HG03558 (cell line): Measurements from ENCODE around the gene AP5Z1.
A peak's percentile ranks its signal among the peaks of the same experiment; 100 is the strongest.

Experiments
- ATAC-seq: cut with Tn5 transposase; IDR thresholded peaks from one replicate; pipeline ENCODE4 v1.9.1; 2021; ENCODE audit warnings: moderate number of reproducible peaks; ENCODE audit not compliant: unreplicated experiment; ENCODE audit errors: extremely low read depth

AP5Z1 gene

DNA sequence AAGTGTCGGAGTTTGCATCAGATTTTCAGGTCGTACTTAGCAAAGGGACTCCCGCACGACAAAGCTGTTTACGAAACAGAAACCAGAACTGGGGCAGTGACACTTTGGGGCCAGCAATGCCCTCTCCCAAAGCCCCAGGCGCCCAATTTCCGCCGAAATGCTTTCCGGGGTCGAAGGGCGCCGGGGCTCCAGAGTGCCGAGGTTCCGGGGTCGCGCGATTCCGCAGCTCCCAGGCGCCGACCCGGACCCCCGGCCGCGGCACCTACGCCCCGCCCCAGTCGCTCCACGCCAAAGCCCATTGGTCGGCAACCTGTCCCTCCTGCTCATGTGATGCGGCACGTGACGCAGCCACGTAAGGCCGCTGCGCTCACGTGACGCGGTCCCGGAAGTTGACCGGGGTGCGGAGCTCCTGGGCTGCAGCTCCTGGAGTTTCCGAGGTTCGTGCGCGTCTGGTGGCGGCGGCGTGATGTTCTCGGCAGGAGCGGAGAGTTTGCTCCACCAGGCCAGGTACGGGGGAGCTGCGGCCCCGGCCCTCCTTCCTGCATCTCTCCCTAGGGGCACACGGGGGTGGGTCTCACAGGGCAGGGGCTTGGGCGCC is at the start of gene AP5Z1:
Gene AP5Z1, plus strand, starts transcription at position 374 of the 598 bp plus-strand sequence. Its CDS starts 93 bp downstream, at position 467.
- peak; percentile 82 for ATAC-seq

- no peak for ATAC-seq
These were observed 49.5 kb upstream of the AP5Z1 start for GRCh38 chr7:4725850-4726450.

DNA sequence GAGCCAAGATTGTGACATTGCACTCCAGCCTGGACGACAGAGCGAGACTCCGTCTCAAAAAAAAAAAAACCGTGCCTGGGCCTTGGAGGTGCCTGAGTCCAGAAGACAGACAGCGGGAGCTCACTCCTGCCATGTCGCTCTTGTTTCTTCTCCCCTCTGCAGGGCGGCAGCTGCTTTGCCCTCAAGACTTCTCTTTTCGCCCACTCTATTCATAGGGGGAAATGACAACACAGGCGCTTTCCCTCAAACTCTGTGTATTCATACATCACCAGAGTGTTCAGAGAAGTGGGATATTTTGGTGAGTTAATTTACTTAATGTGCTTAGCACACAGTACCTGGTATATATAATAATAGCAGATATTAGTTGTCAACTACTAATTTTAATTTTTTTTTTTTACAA is 48.9 kb upstream of the AP5Z1 start:
- no peak for ATAC-seq

GRCh38 chr7:4727914-4728705 is 47.3 kb upstream of the AP5Z1 start:
- ATAC-seq: no peak

- no peak for ATAC-seq
These were observed 46.2 kb upstream of the AP5Z1 start for GRCh38 chr7:4729266-4729665.

DNA sequence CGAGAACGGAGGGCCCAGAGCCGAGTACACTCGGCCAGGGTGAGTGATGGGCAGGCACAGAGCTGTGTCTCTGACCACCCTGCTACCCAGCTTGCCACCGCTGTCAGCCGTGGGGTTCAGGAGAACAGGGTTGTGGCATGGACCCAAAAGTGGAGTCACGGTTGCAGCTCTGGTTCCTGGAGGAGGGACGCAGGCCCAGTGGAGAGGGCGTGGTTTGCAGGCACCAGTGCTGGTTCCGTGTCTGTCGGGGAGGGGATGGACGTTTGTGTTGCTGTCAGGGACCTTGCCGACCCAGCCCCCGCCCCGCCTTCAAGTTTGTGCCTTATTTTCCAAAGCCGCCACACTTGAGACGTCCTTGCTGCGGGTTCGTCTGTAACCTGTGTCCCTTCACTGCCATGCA is 45.1 kb upstream of the AP5Z1 start:
- ATAC-seq: no peak

DNA sequence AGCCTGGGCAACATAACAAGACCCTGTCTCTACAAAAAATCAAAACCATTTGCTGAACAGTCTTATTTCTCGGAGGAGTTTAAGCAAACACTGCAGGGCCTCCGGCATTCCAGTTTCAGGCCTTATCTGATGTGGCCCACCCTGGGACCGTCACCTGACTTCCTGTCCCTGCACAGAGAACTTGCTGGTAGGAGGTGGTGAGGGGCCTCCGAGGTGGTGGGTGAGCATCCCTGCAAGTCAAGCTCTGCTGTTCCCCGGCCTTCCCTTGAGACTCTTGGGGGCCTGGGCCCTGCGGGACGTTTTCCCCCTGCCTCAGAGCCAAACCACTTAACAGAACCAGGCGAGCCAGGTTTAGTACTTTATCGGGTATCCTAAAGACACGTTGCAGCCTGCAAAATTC is 44.5 kb upstream of the AP5Z1 start:
- no peak for ATAC-seq

GRCh38 chr7:4731803-4732202 is 43.6 kb upstream of the AP5Z1 start:
- no peak for ATAC-seq

- no peak for ATAC-seq
These were observed 41.4 kb upstream of the AP5Z1 start for GRCh38 chr7:4733936-4734528.

- ATAC-seq: no peak
These were observed 40.7 kb upstream of the AP5Z1 start for GRCh38 chr7:4734587-4735345.

DNA sequence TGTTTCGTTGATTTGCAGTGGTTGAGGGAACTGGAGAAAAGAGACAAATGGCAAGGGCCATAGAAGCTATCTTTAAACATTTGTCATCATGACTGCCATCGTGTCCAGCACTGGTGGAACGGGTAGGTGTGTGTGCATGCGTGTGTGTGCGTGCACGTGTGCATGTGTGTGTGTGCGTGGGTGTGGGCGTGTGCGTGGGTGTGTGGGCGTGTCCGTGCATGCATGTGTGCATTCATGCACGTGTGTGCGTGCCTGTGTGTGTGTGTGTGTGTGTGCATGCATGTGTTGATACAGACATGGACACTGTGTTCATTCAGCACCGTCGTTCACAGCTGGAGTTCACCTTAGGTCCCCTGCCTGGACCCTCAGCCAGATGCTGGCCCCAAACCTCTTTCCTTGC is 38.1 kb upstream of the AP5Z1 start:
- ATAC-seq: no peak

DNA sequence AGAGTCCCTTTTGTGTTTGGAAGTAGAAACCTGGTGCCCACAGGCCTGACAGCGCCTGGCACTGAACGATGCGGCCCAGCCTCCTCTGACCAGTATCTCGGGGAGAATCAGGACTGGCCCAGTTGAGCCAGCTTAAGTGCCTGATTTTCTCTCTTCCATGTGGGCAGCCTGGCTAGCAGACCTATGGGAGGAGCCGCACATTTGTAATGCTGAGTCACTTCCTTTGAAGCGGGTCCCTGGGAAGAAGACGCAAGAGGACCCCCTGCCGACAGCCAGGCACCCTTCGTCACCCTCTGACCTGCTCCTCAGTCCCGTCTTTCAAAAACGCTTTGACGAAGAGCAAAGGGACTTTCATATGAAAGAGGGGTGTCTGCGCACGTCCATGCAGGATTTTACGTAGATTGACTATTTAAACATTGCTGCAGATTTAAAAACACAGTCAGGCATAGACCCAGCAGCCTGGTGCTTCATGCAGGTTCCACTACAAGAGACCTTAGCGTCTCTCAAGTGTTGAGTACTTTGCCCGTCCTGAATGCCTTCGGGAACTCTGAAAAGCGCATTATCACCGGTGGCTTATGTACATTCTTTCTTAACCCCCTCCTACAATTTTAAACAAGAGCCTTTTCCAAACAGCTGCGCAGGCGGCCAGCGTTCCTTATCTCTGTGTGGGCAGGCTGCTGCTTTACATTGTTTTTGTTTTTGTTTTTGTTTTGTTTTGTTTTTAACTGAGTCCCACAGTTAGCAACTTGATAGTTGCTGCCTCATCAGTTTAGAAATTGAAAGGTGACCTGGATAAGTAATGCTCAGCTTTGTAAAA is 36.5 kb upstream of the AP5Z1 start:
- ATAC-seq: no peak

GRCh38 chr7:4739528-4739992 is 35.9 kb upstream of the AP5Z1 start:
- ATAC-seq: no peak

GRCh38 chr7:4740796-4741195 is 34.6 kb upstream of the AP5Z1 start:
- no peak for ATAC-seq

DNA sequence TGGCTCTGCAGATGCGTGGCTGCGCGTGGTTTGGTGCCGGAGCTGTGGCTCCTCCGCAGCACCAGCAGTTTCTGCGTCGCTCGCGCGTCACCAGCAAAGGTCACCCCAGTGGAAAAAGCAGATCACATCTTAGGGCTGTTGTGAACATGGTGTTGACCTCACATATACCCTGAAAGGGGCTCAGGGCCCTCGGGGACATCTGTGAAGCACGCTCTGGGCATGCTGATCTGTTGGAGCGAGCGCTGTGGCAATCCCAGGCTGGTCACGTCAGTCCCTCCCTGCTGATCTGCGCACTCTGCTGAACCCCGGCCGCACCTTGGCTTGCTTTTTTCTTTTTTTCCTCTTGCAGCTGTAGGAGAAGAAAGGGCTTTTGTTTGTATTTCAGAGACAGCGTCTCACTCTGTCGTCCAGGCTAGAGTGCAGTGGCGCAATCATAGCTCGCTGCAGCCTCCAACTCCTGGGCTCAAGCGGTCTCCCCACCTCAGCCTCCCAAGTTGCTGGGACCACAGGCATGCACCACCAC is 33.3 kb upstream of the AP5Z1 start:
- ATAC-seq: no peak

GRCh38 chr7:4742852-4743251 is 32.6 kb upstream of the AP5Z1 start:
- no peak for ATAC-seq

DNA sequence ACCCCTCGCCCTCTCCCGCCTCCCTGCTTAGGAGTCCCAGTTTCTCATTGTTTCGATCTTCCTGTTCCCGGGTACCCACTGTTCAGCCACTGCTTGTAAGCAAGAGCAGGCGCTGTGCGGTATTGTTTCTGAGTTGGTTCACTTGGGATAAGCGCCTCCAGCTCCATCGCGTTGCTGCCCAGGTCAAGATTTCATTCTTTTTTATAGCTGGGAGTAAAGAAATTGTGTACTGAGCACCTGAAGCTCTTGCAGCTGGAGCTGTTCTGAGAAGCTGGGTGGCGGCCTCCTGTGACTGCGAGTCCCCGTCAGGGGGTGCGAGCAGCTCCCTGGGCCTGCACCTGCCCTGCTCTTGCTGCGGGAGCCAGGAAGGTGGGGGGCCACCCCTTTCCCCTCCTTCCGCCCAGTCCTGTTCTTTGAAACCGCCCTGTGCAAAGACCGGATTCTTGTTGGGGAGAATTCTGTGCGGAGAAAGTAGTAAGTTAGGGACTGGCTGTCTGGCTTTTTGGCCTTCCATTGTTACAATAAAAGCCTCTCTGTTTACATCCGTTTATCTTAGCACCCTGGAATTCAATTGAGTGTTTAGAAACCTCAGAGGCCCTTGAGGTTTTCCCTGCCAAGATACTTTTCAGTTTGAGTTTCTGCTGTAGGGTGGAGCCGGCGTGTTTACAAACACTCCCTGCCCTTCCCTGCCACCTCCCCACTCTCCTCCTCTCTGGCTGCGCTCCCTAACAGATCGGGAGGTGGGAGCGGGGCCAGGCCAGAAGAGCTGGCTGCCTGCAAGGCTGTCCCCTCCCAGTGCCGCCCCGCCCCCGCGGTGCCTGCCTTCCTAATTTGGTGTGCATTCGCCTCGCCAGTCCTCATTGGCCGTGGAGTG is 30.8 kb upstream of the AP5Z1 start:
- peak; percentile 56 for ATAC-seq

GRCh38 chr7:4745265-4745919 is 30.0 kb upstream of the AP5Z1 start:
- ATAC-seq: no peak
